GM10266 (cell line): ENCODE measurements around the gene NPM1.

Experiments
- DNase-seq: peaks from one replicate; pipeline ENCODE4 v3.0.0; 2012; ENCODE audit errors: extremely low spot score
- TF ChIP-seq, protein P1 (sequence below): IDR thresholded peaks from 2 replicates; pipeline ENCODE4 v1.5.1; 2012; ENCODE audit warnings: mild to moderate bottlenecking, low read depth; ENCODE audit not compliant: control insufficient read depth, insufficient read depth; ENCODE audit errors: missing control alignments

Gene NPM1

DNA sequence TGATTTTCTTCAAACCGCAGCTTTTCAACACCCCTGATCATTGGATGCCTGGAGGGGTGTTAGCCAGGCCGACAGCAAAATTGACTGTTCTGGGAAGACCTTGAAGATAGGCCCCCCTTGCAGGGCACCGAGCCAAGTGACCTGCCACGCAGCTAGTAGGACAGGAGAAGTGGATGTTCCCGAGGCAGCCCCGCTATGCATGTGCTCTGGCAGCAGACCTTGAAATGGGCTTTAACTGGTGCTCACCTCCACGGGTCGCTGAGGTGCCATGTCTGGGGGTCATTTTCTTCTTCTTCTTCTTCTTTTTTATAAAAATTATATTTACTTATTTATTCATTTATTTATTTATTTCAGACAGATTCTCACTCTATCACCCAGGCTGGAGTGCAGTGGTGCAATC lies 44.4 kb downstream of the NPM1 start:
- DNase-seq, result no peak

GRCh38 chr5:171432583-171433351 lies 45.1 kb downstream of the NPM1 start:
- no peak for DNase-seq
- TF ChIP-seq, protein P1, sequence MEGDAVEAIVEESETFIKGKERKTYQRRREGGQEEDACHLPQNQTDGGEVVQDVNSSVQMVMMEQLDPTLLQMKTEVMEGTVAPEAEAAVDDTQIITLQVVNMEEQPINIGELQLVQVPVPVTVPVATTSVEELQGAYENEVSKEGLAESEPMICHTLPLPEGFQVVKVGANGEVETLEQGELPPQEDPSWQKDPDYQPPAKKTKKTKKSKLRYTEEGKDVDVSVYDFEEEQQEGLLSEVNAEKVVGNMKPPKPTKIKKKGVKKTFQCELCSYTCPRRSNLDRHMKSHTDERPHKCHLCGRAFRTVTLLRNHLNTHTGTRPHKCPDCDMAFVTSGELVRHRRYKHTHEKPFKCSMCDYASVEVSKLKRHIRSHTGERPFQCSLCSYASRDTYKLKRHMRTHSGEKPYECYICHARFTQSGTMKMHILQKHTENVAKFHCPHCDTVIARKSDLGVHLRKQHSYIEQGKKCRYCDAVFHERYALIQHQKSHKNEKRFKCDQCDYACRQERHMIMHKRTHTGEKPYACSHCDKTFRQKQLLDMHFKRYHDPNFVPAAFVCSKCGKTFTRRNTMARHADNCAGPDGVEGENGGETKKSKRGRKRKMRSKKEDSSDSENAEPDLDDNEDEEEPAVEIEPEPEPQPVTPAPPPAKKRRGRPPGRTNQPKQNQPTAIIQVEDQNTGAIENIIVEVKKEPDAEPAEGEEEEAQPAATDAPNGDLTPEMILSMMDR, result no peak

More for the DNA sequence above, 44.4 kb downstream of the NPM1 start:
- TF ChIP-seq, protein P1, result no peak

GRCh38 chr5:171433352-171433698 lies 45.7 kb downstream of the NPM1 start:
- no peak for DNase-seq
- TF ChIP-seq, protein P1, result no peak

GRCh38 chr5:171433982-171434676 lies 46.5 kb downstream of the NPM1 start:
- no peak for DNase-seq
- TF ChIP-seq, protein P1, result no peak

DNA sequence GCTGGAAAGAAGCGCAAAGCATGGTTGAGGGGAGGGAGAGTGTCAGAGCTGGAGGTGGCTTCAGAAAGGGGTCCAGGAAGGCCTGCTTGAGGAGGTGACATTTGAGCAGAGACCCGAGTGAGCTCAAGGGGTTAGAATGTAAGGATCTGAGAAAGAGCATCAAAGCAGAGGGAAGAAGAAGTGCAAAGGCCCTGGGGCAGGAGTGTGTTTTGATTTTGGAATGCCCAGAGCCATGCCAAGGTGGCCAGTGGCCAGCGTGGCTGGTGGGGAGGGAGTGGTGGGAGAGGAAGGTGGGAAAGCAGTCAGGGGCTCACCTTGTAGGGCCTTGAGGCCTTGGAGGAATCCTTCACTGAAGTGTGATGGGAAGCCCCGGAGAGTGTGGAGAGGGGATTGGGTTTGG lies 47.2 kb downstream of the NPM1 start:
- TF ChIP-seq, protein P1, result no peak
- no peak for DNase-seq

GRCh38 chr5:171435908-171436307 lies 48.3 kb downstream of the NPM1 start:
- DNase-seq, result no peak
- TF ChIP-seq, protein P1, result no peak

DNA sequence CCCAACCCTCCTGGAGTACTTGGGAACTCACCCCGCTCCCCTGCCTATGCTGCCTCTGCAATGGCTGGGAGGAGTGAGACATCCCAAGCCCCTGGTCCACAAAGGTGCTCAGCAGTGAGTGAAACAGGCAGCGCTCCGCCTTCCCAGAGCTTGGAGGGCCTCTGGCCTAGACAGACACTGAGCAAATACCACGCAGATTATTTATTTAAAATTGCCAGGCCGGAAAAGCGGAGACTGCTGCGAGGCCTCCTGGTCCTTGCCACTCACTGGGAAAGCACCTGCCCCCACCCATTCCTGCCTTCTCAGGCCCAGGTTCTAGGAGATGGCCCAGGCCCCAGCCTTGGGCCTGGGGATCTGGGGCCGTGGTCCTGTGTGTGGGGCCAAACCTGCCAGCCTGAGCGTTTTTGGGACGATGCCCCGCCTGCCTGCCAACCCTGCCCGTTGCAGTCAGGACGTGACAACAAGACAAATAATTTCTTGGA lies 49.2 kb downstream of the NPM1 start:
- DNase-seq, result no peak
- TF ChIP-seq, protein P1, result no peak
